Measurements from ENCODE around the gene TRAF3IP1. TPM values are rescaled to one million over a fixed set of nuclear protein-coding genes. Genes with fewer than 3 reads are reported as not detected.

The TRAF3IP1 gene
- total and polyA plus RNA-seq, 2 of the 13 experiments (the other 11 are each of a cell fraction or from before 2014, with no cell fraction given), result 4.1 to 12.9 TPM

DNA sequence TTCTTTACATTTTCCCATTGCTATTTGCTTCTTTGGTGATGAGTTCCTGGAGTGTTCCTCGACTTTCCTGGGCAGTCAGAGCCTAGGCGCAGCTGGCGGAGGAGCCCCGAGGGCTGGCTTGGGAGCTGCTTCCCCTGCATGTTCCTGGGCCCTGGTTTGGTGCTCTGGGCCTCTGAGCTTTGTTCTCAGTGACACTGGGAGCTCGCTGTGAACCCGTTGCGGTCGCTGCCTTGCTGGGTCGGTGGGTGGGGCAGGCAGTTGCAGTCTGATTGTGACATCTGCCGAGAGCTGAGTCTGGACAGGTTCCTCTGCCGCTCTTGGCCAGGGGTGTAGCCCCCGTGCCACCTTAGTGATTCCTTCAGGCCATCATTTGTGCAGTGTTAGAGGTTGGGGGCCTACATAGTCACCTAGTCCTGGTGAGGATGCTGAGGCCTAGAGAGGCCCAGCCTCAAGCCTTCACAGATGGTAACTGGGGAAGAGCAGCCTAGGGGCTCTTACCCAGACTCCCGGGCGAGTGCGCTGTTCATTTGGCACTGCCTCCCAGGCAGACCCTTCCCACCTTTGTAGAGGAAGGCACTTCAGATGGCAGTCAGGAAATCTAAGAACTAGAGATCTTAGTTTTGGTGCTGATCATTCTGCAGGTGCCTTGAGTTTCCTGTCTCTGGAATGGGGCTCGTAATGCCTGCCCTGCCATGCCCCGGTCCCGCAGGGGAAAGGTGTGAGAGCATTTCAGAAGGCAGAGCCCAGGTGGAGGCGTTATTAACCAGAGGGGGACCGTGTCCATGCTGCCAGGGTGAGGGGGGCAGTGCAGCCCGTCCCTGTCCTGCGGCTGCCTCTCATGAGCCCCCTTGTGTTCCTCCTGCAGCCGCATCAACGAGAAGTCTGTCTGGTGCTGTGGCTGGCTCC, 114.8 kb downstream of the TRAF3IP1 start (continued):
- TF ChIP-seq, protein P1, sequence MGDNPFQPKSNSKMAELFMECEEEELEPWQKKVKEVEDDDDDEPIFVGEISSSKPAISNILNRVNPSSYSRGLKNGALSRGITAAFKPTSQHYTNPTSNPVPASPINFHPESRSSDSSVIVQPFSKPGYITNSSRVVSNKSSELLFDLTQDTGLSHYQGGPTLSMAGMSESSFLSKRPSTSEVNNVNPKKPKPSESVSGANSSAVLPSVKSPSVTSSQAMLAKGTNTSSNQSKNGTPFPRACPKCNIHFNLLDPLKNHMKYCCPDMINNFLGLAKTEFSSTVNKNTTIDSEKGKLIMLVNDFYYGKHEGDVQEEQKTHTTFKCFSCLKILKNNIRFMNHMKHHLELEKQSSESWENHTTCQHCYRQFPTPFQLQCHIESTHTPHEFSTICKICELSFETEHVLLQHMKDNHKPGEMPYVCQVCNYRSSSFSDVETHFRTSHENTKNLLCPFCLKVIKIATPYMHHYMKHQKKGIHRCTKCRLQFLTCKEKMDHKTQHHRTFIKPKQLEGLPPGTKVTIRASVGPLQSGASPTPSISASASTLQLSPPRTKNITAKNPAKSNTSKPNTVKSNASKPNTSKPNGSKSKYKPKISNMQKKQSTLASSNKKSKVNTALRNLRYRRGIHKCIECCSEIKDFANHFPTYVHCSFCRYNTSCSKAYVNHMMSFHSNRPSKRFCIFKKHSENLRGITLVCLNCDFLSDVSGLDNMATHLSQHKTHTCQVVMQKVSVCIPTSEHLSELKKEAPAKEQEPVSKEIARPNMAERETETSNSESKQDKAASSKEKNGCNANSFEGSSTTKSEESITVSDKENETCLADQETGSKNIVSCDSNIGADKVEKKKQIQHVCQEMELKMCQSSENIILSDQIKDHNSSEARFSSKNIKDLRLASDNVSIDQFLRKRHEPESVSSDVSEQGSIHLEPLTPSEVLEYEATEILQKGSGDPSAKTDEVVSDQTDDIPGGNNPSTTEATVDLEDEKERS (CRISPR knock-in tag; IDR thresholded peaks at IDR 0.05), result no peak
- TF ChIP-seq TBP (CRISPR knock-in tag; IDR thresholded peaks at IDR 0.05) (no peak), U2AF2 (IDR thresholded peaks at IDR 0.05; ENCODE audit: low read depth, low read length) (no peak), ZNF678 (CRISPR knock-in tag; IDR thresholded peaks at IDR 0.05) (no peak), HNRNPK (IDR thresholded peaks at IDR 0.05; ENCODE audit: low read depth, low read length, poor library complexity, severe bottlenecking) (no peak), SIN3B (IDR thresholded peaks at IDR 0.05; ENCODE audit: low read length) (no peak), KDM5A (IDR thresholded peaks at IDR 0.05; ENCODE audit: borderline replicate concordance, low read length) (no peak), ZNF382 (CRISPR knock-in tag; IDR thresholded peaks at IDR 0.05; ENCODE audit: borderline replicate concordance) (no peak), ZKSCAN8 (CRISPR knock-in tag; IDR thresholded peaks at IDR 0.05; ENCODE audit: borderline replicate concordance) (no peak), POLR2AphosphoS5 (IDR thresholded peaks at IDR 0.05; ENCODE audit: low read depth, low read length) (no peak), FLYWCH1 (CRISPR knock-in tag; IDR thresholded peaks at IDR 0.05) (no peak), HDAC1 (CRISPR knock-in tag; IDR thresholded peaks at IDR 0.05) (peak; percentile 32; the same call in 1 of the 2 replicates), NFKB2 (CRISPR knock-in tag; IDR thresholded peaks at IDR 0.05; ENCODE audit: borderline replicate concordance) (no peak), GTF2F1 (IDR thresholded peaks at IDR 0.05; ENCODE audit: low read length) (no peak), ZSCAN25 (CRISPR knock-in tag; IDR thresholded peaks at IDR 0.05) (no peak)
- TF ChIP-seq, protein P2, sequence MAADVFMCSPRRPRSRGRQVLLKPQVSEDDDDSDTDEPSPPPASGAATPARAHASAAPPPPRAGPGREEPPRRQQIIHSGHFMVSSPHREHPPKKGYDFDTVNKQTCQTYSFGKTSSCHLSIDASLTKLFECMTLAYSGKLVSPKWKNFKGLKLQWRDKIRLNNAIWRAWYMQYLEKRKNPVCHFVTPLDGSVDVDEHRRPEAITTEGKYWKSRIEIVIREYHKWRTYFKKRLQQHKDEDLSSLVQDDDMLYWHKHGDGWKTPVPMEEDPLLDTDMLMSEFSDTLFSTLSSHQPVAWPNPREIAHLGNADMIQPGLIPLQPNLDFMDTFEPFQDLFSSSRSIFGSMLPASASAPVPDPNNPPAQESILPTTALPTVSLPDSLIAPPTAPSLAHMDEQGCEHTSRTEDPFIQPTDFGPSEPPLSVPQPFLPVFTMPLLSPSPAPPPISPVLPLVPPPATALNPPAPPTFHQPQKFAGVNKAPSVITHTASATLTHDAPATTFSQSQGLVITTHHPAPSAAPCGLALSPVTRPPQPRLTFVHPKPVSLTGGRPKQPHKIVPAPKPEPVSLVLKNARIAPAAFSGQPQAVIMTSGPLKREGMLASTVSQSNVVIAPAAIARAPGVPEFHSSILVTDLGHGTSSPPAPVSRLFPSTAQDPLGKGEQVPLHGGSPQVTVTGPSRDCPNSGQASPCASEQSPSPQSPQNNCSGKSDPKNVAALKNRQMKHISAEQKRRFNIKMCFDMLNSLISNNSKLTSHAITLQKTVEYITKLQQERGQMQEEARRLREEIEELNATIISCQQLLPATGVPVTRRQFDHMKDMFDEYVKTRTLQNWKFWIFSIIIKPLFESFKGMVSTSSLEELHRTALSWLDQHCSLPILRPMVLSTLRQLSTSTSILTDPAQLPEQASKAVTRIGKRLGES (CRISPR knock-in tag; IDR thresholded peaks at IDR 0.05; ENCODE audit: borderline replicate concordance), result no peak
- TF ChIP-seq, protein P3, sequence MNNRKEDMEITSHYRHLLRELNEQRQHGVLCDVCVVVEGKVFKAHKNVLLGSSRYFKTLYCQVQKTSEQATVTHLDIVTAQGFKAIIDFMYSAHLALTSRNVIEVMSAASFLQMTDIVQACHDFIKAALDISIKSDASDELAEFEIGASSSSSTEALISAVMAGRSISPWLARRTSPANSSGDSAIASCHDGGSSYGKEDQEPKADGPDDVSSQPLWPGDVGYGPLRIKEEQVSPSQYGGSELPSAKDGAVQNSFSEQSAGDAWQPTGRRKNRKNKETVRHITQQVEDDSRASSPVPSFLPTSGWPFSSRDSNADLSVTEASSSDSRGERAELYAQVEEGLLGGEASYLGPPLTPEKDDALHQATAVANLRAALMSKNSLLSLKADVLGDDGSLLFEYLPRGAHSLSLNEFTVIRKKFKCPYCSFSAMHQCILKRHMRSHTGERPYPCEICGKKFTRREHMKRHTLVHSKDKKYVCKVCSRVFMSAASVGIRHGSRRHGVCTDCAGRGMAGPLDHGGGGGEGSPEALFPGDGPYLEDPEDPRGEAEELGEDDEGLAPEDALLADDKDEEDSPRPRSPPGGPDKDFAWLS (CRISPR knock-in tag; IDR thresholded peaks at IDR 0.05; ENCODE audit: borderline replicate concordance), result no peak
- TF ChIP-seq, protein P4, sequence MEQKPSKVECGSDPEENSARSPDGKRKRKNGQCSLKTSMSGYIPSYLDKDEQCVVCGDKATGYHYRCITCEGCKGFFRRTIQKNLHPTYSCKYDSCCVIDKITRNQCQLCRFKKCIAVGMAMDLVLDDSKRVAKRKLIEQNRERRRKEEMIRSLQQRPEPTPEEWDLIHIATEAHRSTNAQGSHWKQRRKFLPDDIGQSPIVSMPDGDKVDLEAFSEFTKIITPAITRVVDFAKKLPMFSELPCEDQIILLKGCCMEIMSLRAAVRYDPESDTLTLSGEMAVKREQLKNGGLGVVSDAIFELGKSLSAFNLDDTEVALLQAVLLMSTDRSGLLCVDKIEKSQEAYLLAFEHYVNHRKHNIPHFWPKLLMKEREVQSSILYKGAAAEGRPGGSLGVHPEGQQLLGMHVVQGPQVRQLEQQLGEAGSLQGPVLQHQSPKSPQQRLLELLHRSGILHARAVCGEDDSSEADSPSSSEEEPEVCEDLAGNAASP (CRISPR knock-in tag; IDR thresholded peaks at IDR 0.05; ENCODE audit: borderline replicate concordance), result no peak
- TF ChIP-seq, protein P5, sequence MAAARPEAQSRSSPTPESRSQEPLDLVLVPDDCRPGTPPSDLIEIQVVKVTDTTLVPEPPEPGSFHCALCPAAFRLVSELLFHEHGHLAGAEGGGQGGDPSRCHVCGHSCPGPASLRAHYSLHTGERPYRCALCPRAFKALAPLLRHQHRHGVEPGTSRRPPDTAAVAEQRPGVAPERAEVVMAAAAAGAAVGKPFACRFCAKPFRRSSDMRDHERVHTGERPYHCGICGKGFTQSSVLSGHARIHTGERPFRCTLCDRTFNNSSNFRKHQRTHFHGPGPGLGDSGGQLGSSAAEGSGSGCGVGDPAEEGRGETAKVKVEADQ (CRISPR knock-in tag; IDR thresholded peaks at IDR 0.05; ENCODE audit: borderline replicate concordance), result no peak
